HG03039 (cell line): ENCODE measurements around the gene FAM234B.
"Not testable (repeated sequence)": the region's sequence is repeated elsewhere in the genome, so short reads cannot be mapped to it uniquely, and the experiment has no call there.

Source experiments
- ATAC-seq: cut with Tn5 transposase; IDR thresholded peaks from one replicate; pipeline ENCODE4 v1.9.1; 2021; ENCODE audit warnings: mild to moderate bottlenecking, moderate library complexity; ENCODE audit not compliant: unreplicated experiment

FAM234B gene

DNA sequence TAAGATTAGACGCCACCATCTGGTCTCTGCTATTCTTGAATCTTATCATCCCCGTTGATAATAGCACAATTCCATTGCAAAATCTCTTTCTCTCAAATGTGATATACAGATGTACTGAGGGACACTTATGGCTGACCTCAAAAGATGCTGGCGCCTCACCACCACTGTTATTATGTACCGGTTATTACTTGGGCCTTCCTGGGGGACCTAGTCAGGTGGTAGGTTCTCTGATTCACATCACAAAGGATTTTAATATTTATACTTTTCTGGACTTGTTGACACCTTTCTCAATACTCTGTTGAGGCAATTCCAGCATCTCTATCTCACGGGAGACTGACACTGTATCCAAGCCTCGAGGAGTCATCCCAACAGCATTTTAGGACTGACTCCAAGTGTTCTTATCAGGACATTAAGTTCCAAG is 21.3 kb upstream of the FAM234B start:
- no peak for ATAC-seq

DNA sequence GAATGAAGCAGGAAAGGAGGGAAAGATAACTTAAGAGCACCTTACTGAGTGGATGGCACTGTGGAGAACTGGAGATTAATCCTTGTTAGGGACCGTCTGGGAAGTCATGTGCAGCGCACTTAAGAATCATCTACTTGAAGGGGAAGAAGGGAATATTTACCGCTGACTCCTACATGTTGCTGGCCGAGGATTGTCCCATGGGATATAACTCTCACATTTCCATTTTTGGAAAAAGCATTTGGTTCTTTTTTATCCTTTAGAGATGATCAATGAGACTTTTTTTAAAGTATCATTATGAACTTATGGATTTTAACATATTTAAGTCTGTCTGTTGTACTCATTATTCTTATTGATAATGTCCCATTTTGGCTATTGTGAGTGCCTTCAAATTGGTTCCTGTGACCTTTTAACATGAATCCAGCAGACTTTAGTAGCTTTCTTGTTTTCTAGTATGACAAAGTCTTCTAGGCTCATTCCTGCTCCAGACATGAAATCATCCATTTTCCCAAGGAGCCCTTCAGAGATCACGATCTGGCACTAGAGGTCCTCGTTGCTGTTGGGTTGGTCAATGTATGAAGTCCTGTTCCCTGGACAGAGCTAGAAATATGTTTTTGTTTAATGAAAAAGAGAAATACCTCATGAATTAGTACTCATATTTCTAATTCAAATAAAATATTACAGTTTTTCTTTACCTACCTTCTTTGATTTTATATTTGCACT is 20.2 kb upstream of the FAM234B start:
- ATAC-seq: no peak

DNA sequence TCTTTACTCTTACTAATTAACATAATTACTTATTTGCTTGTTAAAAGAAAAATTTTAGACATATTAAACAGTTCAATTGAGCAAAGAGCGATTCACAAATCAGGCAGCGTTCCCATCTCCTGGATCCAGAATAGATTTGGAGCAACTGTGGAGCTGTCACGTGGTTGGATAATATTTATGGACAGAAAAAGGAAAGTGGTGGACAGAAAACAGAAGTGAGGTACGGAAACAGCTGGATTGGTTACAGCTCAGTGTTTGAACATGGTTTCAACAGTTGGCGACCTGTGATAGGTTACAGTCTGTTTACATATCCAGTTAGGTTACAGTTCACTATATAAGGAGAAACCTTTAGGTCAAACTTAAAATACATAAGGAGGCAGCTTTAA is 19.7 kb upstream of the FAM234B start:
- no peak for ATAC-seq

DNA sequence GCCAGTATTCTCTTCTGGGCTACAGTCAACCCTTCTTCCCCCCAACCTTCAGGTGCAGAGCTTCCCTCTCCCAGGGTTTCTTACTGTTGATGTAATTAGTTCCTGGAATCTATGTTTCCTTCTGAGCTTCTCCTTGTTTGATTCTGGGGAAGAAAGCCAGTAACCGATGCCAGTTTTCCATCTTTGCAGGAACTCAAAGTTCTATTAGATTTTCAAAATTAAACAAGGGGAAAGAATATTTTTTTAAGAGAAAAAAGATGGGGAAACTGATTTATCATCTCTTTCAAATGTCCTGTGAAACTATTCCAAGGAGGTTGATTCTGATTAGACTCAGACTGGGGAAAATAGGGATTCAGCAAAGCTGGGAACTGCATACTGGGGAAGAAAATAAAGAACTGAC is 17.9 kb upstream of the FAM234B start:
- no peak for ATAC-seq

DNA sequence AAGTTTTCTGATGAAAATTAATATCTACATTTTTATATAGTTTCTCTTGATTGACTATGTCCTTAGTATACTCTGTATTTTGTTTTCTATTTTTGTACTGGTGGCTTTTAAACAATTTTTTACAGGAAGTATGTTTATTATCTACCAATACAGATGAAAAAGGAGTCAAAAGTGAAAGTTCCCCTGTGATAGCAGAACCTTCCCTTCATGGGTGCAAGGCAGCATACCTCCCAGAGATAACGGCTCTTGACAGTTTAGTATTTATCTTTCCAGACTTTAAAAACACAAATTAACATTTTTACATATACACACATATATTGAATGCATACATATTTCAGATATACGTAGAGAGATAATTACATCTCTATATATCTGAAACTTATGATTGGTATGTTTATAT is 17.1 kb upstream of the FAM234B start:
- ATAC-seq: no peak

DNA sequence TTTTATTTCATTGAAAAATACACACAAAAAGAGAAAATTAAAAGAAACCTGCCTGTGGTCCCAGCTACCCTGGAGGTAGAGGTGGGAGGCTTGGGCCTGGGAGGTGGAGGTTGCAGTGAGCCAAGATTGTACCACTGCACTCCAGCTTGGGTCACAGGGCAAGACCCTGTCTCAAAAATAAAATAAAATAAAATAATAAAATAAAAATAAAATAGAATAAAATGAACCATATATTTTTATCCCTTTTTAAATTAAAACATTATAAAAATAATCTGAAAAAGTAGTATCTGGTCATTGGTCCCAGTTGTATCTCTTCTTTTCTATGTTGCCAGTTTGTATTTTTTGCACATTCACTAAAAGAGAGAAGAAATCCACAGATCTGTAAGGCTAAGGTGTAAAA is 16.7 kb upstream of the FAM234B start:
- no peak for ATAC-seq

DNA sequence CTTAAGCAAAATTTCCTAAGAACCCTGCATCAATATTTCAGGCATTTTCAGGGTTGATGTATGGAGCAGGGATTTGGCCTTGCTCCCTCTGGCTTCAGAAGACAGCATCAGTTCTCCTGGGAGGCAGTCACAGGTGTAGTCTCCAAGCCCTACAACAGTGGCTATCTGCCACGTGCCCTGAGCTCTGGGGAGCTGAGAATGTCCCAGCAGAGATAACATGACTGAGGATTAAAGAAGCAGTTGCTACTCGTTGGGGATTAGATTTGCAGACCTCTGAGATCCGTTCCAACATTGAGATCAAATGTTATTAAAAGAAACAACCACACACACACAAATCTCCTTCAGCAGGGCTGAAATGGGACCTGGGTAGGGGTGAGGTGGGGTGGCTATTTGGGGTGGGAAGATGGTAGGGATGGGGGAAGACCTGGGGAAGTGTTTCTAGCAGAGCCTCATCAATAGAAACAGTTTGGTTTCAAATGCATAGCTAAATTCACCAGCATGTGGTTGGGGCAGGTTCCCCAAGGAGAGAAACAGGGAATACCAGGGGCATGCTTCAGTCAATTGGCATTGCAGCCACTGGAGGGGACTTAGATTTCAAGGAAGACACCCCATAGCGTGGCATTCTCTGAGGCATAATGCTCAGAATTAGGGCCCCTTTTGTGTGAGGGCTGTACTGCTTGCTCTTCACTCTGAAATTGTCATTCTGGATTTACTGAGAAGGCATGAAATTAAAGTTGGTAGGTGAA is 15.2 kb upstream of the FAM234B start:
- ATAC-seq: no peak

DNA sequence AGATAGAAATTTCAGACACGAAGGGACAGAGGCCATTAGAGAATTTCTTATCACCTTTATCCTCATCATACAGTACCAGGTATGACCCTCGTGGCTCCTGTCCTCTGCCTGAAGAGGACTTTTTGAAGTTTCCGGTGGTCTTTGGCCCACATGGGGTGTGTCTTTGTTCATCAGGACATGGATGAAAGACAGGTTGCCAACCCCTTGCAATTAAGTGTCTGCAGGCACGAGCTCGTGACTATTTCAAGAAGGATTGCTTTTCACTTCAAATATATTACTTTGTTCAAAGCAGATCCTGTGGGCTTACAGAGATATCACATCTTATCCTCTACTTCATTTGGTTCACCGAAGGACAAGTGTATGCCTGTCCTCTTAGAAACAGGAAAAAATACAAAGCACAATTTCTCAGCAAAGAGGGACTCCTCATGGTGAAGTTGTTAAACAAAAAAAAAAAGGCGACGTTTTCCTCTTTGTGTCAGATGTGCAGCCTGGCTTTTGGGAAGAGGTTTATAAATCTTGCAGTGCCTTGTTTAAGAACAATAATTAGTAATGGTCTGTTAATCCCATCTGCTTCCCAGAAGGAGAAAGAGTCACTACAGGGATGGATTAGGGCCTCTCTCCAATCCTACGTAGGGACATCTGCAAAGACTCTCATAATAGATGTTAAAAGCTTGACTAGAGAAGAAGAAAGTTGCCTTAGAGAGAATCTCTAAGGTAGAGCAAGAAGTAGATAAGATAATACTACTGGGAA is 13.5 kb upstream of the FAM234B start:
- no peak for ATAC-seq

DNA sequence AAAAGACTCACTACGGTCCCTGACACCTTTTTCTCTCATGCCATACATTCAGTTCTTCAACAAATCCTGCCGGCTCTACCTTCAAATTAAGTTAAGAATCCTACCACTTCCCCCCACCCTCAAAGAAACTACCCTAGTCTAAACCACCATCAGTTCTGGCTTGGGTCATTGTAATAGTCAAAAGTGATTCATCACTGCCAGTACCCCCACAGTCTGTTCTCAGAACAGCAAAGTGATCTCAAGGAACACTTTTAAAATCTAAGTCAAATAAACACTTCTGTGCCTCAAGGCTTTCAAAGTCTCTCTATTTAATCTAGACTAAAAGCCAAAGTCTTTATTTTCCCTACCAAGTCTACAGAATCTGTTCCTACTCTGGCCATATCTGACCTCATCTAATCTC is 12.0 kb upstream of the FAM234B start:
- no peak for ATAC-seq

DNA sequence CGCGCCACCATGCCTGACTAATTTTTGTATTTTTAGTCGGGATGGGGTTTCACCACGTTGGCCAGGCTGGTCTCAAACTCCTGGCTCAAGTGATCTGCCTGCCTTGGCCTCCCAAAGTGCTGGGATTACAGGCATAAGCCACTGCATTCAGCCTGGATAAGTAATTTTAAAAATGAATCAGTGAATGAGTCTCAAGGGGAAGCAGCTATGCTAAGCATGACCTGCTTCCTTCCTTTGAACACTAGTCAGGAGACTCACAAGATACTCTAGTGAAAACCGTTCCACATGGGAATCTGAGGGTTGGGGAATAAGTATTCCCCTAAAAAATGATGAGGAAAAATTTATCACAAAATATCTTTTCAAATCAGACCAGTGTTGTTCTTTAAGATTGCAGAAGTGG is 10.7 kb upstream of the FAM234B start:
- no peak for ATAC-seq

DNA sequence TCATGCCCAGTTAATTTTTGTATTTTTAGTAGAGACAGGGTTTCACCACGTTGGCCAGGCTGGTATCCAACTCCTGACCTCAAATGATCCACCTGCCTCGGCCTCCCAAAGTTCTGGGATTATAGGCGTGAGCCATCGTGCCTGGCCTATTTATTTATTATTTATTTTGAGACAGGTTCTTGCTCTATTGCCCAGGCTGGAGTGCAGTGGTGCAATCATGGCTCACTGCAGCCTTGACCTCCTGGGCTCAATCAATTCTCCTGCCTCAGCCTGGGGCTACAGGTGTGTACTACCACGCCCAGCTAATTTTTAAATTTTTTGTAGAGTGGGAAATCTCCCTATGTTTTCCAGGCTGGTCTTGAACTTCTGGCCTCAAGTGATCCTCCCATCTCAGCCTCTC is 8.8 kb upstream of the FAM234B start:
- not testable (repeated sequence) for ATAC-seq

DNA sequence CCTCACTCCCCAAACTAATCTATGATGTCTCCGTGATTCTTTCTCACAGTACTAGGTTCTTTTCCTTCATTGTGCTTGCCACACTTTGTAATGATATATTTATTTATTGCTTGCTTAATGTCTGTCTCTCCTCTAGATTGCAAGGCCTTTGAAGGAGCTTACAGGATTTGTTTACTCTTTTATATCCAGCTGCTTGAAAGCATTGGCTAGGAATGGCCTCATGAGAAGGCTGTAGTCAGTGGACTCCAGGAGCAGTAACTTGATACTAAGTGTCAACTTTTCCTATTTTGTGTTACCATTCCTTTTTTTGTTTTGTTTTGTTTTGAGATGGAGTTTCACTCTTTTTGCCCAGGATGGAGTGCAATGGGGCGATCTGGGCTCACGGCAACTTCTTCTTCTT is 7.3 kb upstream of the FAM234B start:
- no peak for ATAC-seq

DNA sequence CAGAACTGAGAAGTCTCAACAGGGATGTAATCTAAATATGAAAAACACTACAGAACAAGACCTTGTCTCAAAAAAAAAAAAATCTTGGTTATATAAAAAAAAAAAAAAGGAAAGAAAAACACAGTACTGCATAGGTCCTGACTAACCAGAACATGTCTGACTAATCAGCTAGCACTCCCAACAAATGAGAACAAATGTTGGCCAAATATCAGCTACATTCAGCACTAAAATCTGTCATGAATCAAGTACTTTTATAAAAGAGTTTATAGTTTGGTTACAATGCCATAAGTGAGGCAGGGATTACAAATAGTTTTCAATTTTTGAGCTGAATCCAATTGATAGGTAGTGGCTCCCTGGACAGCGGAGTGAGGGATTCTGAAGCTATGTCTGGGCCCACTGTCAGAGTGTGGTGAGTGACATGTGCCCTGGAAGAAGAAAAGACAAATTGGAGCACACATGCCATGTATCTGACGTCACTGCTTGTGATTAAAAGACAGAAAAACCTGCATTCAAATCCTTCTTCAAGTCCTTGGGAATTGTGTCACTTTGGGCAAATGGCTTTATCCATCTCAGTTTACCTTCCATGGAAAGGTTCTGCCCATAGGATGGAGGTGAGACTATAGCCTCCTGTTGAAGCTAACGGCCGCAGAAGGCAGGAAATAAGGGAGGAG is 5.6 kb upstream of the FAM234B start:
- ATAC-seq: no peak

DNA sequence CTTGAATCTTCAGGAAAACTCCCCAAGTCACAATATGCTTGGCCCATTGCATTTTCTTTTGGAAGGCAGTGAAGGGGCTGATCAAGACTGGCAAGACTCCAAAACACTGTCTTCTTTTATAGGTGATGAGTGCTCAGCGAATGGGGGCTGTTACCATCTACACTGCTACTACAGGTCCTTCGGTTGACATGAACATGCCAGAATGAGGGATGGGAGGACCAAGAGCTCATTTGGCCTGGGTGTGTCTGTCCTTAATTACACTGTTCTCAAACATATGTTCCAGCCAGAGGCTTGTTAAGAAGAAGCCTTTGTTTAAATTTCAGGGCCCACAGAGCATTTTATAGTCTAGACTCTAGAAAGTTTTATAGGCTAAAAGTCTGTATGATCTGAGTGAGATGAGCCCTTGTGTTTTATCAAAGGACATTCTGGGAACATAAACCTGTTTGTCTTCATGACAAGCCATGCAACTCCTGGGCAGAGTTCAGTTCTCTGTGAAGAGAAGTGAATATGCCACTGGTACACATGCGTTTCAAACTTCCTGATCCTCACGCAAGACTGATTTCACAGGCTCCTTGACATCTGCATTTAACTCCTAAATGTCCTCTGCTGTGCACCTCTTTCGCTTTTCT is 4.7 kb upstream of the FAM234B start:
- ATAC-seq: no peak

DNA sequence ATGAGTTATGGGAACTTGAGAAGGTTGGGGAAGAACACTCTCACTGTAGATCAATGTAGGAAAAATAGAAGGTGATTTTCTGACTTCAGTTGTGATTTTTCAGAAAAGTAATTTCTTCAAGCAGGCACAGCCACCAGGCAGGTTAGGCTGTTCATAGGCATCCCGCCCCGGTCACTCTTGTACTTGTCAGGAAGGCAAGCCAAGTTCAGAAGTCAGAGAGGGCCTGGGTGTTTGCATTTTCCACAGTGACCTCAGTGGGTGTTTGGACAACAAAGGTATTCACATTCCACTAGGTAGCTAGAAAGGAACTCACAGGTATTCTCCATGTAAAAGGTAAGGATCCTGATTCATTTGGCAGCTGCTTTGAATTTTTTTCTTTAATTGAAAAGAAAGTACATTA is 3.0 kb upstream of the FAM234B start:
- ATAC-seq: no peak

DNA sequence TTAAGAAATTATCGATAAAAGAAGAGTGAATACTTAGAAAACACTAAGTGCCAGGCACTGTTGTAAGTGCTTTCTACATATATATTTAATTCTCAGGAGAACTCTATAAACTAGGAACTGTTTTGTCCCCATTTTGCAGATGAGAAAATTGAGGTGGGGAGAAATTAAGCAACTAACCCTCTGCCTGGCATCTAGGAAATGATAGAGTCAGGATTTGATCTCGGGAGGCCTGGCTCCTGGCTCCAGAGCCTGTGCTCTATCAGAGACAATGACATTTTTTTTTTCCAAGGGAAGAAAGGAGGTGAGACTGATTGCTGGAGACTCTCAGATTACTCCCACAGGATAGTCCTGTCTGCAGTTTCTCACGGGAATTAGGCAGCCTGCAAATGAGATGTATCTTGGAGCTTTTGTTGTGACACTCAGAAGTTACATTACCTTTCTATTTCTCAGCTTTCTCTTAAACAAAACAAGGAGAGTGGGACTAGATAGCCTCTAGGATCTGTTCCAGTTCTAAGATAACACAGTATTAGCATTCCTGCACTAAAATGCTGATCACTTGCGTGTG is 1.4 kb upstream of the FAM234B start:
- no peak for ATAC-seq

DNA sequence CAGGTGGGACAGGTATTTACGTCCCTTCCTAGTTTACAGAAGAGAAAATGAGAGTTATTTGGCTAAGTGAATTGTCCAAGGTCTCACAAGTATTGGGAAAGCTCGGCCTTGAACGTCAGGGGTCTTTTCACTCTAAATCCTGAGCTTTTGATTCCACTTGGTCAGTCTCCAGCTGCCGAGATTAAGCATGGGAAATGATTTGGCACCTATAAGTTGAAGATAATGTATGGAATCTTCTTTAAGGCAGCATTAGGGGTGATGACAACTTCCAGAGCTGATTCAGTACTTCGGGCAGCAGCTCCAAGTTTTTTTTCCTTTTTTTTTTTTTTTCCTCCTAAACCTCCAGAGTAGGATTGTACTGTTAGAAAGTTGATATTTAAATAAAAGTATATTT is 722 bp downstream of the FAM234B start:
- no peak for ATAC-seq

DNA sequence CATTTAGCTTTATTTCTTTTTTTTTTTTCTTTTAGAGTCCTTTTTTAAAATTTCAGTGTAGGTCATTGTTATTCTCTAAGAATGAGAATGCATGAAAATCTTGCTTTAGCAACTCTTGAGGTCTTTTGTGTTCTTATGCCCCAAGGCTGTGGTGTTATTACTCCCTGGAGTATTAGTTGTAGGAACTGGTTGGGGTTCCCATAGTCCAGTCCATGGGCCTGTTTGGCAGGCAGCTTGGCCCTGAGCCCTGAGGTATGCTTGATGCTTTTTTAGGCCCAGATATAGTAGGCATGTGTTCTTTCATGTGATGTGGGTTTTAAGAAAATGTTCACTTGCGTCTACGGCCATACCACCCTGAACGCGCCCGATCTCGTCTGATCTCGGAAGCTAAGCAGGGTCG is 1.6 kb downstream of the FAM234B start:
- no peak for ATAC-seq

DNA sequence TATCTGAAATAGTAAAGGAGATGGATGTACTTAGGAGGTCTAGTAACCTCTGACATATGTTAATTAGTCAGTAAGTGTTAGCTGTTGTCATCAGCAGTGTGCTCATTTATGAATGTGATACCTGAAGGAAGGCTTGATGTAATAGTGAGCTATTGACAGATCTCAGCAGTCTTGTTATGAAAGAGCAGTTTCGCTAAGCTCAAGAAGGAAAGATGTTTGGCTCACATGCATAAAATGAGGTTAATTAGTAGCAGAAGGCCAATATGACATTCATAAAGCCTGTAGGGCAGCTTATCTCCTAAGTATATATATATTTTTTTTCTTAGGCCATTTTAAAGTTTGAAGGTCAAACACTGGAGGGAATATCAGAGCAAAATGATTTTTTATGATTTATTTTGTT is 2.8 kb downstream of the FAM234B start:
- ATAC-seq: no peak

DNA sequence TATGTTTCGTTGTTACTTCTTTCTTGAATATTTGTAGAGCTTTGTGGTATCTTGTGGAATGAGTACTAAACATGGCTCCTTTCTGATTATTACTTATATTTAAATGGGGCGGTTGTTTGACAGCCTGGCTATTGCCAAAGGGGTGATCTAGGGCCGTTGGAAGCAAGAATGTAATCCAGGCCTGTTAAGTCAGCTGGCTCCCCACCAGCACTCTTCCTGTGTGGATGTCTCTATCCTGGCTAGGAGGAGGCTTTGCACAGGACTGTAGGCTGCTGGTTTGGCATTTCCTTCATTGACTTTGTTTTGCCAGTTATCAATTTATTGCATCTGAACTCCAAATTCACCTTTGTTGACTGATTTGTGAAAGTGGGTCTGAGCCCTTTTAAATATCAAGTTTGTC is 5.6 kb downstream of the FAM234B start:
- ATAC-seq: no peak

DNA sequence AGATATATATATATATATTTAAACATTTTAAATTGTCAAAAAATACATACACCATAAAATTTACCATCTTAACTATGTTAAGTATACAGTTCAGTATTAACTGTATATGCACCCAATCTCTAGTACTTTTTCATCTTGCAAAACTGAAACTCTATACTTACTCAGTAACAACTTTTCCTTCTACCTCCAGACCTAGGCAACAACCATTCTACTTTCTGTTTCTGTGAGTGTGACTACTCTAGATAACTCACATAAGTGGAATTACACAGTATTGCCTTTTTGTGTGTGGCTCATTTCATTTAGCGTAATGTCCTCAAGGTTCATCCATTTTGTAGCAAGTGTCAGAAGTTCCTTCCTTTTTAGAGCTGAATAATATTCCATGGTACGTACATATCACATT is 8.2 kb downstream of the FAM234B start:
- no peak for ATAC-seq
